Epithelial cell of prostate (primary cell): ENCODE results near the gene MRPL19.

Experiments used
- DNase-seq: peaks from one replicate; pipeline ENCODE4 v3.0.0-alpha.2; 2011; ENCODE audit warnings: low read depth, low spot score
- H3K27ac ChIP-seq: fragments of 450-650 bp; 2 replicates; pipeline ENCODE4 v1.5.1; 2017; ENCODE audit warnings: mild to moderate bottlenecking

Gene MRPL19

GRCh38 chr2:75614162-75614651, 32.4 kb upstream of the MRPL19 start:
- H3K27ac ChIP-seq: peak overlapping the region; percentile 5
- no peak for DNase-seq

GRCh38 chr2:75616406-75616805, 30.2 kb upstream of the MRPL19 start:
- no peak overlapping the region for H3K27ac ChIP-seq
- no peak for DNase-seq

GRCh38 chr2:75616933-75617332, 29.6 kb upstream of the MRPL19 start:
- no peak overlapping the region for H3K27ac ChIP-seq
- no peak for DNase-seq

GRCh38 chr2:75619956-75620740, 26.4 kb upstream of the MRPL19 start:
- H3K27ac ChIP-seq: peak overlapping the region; percentile 19

GRCh38 chr2:75621228-75621627, 25.4 kb upstream of the MRPL19 start:
- no peak for DNase-seq
- H3K27ac ChIP-seq: no peak overlapping the region

More at GRCh38 chr2:75619956-75620740, 26.4 kb upstream of the MRPL19 start:
- DNase-seq: no peak

GRCh38 chr2:75622500-75622899, 24.1 kb upstream of the MRPL19 start:
- H3K27ac ChIP-seq: no peak overlapping the region
- DNase-seq: no peak

GRCh38 chr2:75622929-75623328, 23.7 kb upstream of the MRPL19 start:
- DNase-seq: no peak

GRCh38 chr2:75627902-75628504, 18.6 kb upstream of the MRPL19 start:
- H3K27ac ChIP-seq: no peak overlapping the region
- no peak for DNase-seq

More at GRCh38 chr2:75622929-75623328, 23.7 kb upstream of the MRPL19 start:
- H3K27ac ChIP-seq: no peak overlapping the region

GRCh38 chr2:75632091-75632701, 14.4 kb upstream of the MRPL19 start:
- no peak overlapping the region for H3K27ac ChIP-seq
- no peak for DNase-seq

- H3K27ac ChIP-seq: no peak overlapping the region
- DNase-seq: no peak
Observed at GRCh38 chr2:75632813-75633212, 13.8 kb upstream of the MRPL19 start.

GRCh38 chr2:75633620-75634019, 13.0 kb upstream of the MRPL19 start:
- DNase-seq: no peak
- no peak overlapping the region for H3K27ac ChIP-seq

- peak; percentile 44 for DNase-seq
- peak overlapping the region; percentile 39 for H3K27ac ChIP-seq
Observed at GRCh38 chr2:75634945-75635344, 11.6 kb upstream of the MRPL19 start.

GRCh38 chr2:75637568-75637967, 9.0 kb upstream of the MRPL19 start:
- no peak for DNase-seq
- H3K27ac ChIP-seq: no peak overlapping the region

- DNase-seq: no peak
- no peak overlapping the region for H3K27ac ChIP-seq
Observed at GRCh38 chr2:75640621-75641121, 5.9 kb upstream of the MRPL19 start.

- DNase-seq: no peak
- H3K27ac ChIP-seq: no peak overlapping the region
Observed at GRCh38 chr2:75641587-75641986, 5.0 kb upstream of the MRPL19 start.

- no peak for DNase-seq
- no peak overlapping the region for H3K27ac ChIP-seq
Observed at GRCh38 chr2:75643980-75644379, 2.6 kb upstream of the MRPL19 start.

GRCh38 chr2:75645643-75646042, 940 bp upstream of the MRPL19 start:
- H3K27ac ChIP-seq: no peak overlapping the region
- DNase-seq: no peak

- no peak for DNase-seq
- H3K27ac ChIP-seq: peak overlapping the region; percentile 48
Observed at GRCh38 chr2:75646090-75646582, 447 bp upstream of the MRPL19 start.

GRCh38 chr2:75647771-75648170, 1.2 kb downstream of the MRPL19 start:
- DNase-seq: no peak
- peak overlapping the region; percentile 48 for H3K27ac ChIP-seq

- DNase-seq: no peak
- H3K27ac ChIP-seq: no peak overlapping the region
Observed at GRCh38 chr2:75654012-75654411, 7.4 kb downstream of the MRPL19 start.

- DNase-seq: no peak
- H3K27ac ChIP-seq: no peak overlapping the region
Observed at GRCh38 chr2:75655861-75656260, 9.3 kb downstream of the MRPL19 start.
